Smooth muscle cell (in vitro differentiated cells): ENCODE data around the gene PRKCH. TPM values are rescaled to one million over a fixed set of nuclear protein-coding genes. Genes with fewer than 3 reads are reported as not detected.

Experiments
- DNase-seq: peaks from one replicate; lab custom pipeline; 2025; ENCODE audit not compliant: unreplicated experiment; lab: John Stamatoyannopoulos, UW
- H2AFZ ChIP-seq: fragments of 200-600 bp; sonication (generic); 2 replicates; pipeline ENCODE4 v1.6.0; 2016; ENCODE audit warnings: antibody characterized with exemption, low read depth, mild to moderate bottlenecking
- H3F3A ChIP-seq: fragments of 200-600 bp; sonication (generic); 2 replicates; pipeline ENCODE4 v1.6.0; 2017; ENCODE audit warnings: antibody characterized with exemption, low read depth
- H3K27ac ChIP-seq: fragments of 200-600 bp; sonication (generic); 2 replicates; pipeline ENCODE4 v1.5.1; 2016; ENCODE audit warnings: low read depth, mild to moderate bottlenecking
- H3K27me3 ChIP-seq: fragments of 200-600 bp; sonication (generic); 2 replicates; pipeline ENCODE4 v1.6.1; 2016; ENCODE audit warnings: low read depth, mild to moderate bottlenecking
- H3K36me3 ChIP-seq: fragments of 200-600 bp; sonication (generic); 2 replicates; pipeline ENCODE4 v1.5.1; 2016; ENCODE audit warnings: low read depth
- H3K4me1 ChIP-seq: fragments of 200-600 bp; sonication (generic); 2 replicates; pipeline ENCODE4 v1.5.1; 2016; ENCODE audit warnings: low read depth
- H3K4me2 ChIP-seq: fragments of 200-600 bp; sonication (generic); 2 replicates; pipeline ENCODE4 v1.6.0; 2016; ENCODE audit warnings: mild to moderate bottlenecking
- H3K4me3 ChIP-seq: fragments of 200-600 bp; sonication (generic); 2 replicates; pipeline ENCODE4 v1.5.1; 2016; ENCODE audit warnings: mild to moderate bottlenecking
- H3K79me2 ChIP-seq: fragments of 200-600 bp; sonication (generic); 2 replicates; pipeline ENCODE4 v1.6.0; 2016; ENCODE audit warnings: low read depth, mild to moderate bottlenecking
- H3K9ac ChIP-seq: fragments of 200-600 bp; sonication (generic); 2 replicates; pipeline ENCODE4 v1.6.0; 2016; ENCODE audit warnings: low read depth
- H3K9me3 ChIP-seq: fragments of 200-600 bp; sonication (generic); replicated peaks from 2 replicates; pipeline ENCODE4 v1.5.1; 2016; ENCODE audit warnings: low read depth
- H4K20me1 ChIP-seq: fragments of 200-600 bp; sonication (generic); 2 replicates; pipeline ENCODE4 v1.6.0; 2016; ENCODE audit warnings: low read depth
- WGBS: methylation state at CpG from one replicate; pipeline ENCODE4 v1.1.7; 2016; ENCODE audit warnings: low lambda C conversion rate; 5-methylcytosine and 5-hydroxymethylcytosine counted together
- polyA plus RNA-seq: library from polyadenylated mRNA; unstranded; fragments of >200 nt; fragmentation: Nextera tagmentation; extraction: Ambion mirVana; gene quantifications from 2 replicates; pipeline ENCODE4 v1.2.1, GENCODE V29; 2016
- total RNA-seq: library from RNA; depleted of rRNA; stranded (reverse); fragments of >200 nt; gene quantifications from 2 replicates; pipeline ENCODE4 v1.2.3, GENCODE V29; 2014
- TF ChIP-seq, protein P1 (sequence below): fragments of 200-600 bp; sonication (generic); IDR thresholded peaks from 2 replicates; pipeline ENCODE4 v1.5.1; 2017; ENCODE audit warnings: borderline replicate concordance, mild to moderate bottlenecking, antibody characterized with exemption; ENCODE audit not compliant: insufficient read depth, poor library complexity, severe bottlenecking

The PRKCH gene
- total and polyA plus RNA-seq, 2 experiments from 2014 or later: 1.5 to 7.6 TPM

DNA sequence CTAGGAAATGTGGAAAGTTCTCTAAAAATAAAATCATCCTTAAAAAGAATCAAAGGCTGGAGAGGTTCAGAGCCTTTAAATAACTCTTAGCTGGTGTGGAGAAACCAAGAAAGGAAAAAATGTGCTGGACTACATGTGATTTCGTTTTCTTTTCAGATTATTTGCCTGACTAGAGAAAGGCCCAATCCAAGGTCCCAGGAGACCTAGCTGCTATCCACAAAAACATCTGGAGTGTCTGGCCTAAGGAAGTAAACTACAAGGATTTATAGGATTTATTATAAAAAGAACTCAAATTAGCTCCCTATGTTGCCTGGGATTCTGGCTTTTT lies 39.5 kb upstream of the PRKCH start:
- H3K79me2 ChIP-seq: peaks cover 4% of the 10 kb centered on the region
- TF ChIP-seq, protein P1, sequence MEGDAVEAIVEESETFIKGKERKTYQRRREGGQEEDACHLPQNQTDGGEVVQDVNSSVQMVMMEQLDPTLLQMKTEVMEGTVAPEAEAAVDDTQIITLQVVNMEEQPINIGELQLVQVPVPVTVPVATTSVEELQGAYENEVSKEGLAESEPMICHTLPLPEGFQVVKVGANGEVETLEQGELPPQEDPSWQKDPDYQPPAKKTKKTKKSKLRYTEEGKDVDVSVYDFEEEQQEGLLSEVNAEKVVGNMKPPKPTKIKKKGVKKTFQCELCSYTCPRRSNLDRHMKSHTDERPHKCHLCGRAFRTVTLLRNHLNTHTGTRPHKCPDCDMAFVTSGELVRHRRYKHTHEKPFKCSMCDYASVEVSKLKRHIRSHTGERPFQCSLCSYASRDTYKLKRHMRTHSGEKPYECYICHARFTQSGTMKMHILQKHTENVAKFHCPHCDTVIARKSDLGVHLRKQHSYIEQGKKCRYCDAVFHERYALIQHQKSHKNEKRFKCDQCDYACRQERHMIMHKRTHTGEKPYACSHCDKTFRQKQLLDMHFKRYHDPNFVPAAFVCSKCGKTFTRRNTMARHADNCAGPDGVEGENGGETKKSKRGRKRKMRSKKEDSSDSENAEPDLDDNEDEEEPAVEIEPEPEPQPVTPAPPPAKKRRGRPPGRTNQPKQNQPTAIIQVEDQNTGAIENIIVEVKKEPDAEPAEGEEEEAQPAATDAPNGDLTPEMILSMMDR: no peak
- WGBS: 73% methylated on average over 1 of the region's 1 CpG
- no peak overlapping the region for H3K27ac ChIP-seq
- H2AFZ ChIP-seq: no peak overlapping the region
- no peak for DNase-seq
- H3K9me3 ChIP-seq: no peaks in the 10 kb centered on the region
- H4K20me1 ChIP-seq: no peaks in the 10 kb centered on the region
- no peaks in the 10 kb centered on the region for H3K36me3 ChIP-seq
- H3K9ac ChIP-seq: no peak overlapping the region
- H3K4me2 ChIP-seq: no peak overlapping the region
- peak overlapping the region; percentile 57 for H3K4me3 ChIP-seq
- peaks cover 3% of the 10 kb centered on the region for H3K4me1 ChIP-seq
- H3F3A ChIP-seq: no peaks in the 10 kb centered on the region
- H3K27me3 ChIP-seq: peaks cover 66% of the 10 kb centered on the region

DNA sequence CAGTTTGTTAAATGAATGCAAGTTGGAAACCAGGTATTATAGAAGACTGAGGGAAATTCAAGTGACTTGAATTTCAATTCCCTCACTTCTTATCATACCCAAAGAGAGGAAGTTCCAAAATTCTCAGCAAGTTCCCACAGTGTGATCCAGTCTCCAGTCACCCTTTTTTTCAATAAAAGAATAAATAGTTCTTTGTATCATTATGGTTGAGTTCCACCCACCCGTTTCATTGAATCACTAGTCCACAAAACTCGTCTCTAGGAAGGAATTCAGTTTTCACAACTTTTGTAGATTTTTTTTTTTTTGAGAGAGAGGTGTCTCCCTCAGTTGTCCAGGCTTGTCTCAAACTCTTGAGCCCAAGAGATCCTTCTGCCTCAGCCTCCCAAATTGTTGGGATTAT lies 38.6 kb upstream of the PRKCH start:
- Histone ChIP-seq H3K9ac (no peak overlapping the region), H3K27me3 (peaks cover 61% of the 10 kb centered on the region), H4K20me1 (no peaks in the 10 kb centered on the region), H3K4me3 (no peak overlapping the region), H2AFZ (no peak overlapping the region), H3K79me2 (peaks cover 4% of the 10 kb centered on the region), H3F3A (no peaks in the 10 kb centered on the region), H3K36me3 (no peaks in the 10 kb centered on the region), H3K4me1 (peaks cover 3% of the 10 kb centered on the region), H3K4me2 (no peak overlapping the region), H3K27ac (no peak overlapping the region), H3K9me3 (no peaks in the 10 kb centered on the region)
- TF ChIP-seq, protein P1: no peak
- WGBS: 83% methylated on average over 2 of the region's 2 CpGs
- no peak for DNase-seq

DNA sequence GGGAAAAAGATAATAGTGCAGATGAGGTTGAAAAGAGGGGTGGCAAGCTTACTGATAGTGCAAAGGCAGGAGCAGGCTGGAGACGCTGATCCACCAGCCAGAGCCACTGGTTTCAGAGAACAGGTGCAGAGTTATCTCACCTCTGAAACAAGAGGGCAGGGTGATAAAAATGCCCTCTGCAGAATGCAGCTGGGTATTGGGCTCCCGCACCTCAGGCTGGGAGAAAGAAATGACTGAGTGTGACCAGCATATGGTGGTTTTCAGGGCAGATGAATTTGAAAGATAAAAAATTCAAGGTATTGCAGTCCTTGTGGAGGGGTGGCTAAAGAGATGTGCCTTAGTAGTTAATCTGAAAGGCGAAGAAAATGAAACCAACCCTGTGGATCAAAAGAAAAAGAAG lies 37.4 kb upstream of the PRKCH start:
- H3F3A ChIP-seq: no peaks in the 10 kb centered on the region
- peaks cover 3% of the 10 kb centered on the region for H3K4me1 ChIP-seq
- TF ChIP-seq, protein P1: no peak
- H3K27ac ChIP-seq: no peak overlapping the region
- H4K20me1 ChIP-seq: no peaks in the 10 kb centered on the region
- WGBS: 89% methylated on average over 3 of the region's 3 CpGs
- H3K4me3 ChIP-seq: no peak overlapping the region
- H3K4me2 ChIP-seq: no peak overlapping the region
- peaks cover 49% of the 10 kb centered on the region for H3K27me3 ChIP-seq
- no peak for DNase-seq
- no peaks in the 10 kb centered on the region for H3K79me2 ChIP-seq
- no peak overlapping the region for H2AFZ ChIP-seq
- H3K9me3 ChIP-seq: no peaks in the 10 kb centered on the region
- H3K36me3 ChIP-seq: no peaks in the 10 kb centered on the region
- no peak overlapping the region for H3K9ac ChIP-seq

DNA sequence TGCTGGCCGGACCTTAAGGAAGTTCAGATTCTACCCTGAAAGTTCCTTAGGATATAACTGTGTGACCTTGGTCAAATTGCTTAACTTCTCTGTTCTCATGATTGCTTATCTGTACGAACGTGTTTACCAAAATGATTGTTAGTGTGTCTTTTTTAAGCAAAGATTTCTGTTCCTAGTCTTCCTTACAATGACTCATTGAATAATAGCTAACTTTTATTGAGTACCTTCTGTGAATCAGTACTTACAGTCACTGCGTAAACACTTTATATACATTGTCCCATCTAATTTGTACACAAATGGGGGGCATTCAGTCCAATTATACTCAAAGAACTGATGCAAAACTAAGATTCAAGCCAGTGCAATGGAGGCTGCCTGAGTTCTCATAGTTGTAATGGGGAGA lies 36.0 kb upstream of the PRKCH start:
- no peak overlapping the region for H2AFZ ChIP-seq
- 82% methylated on average over 4 of the region's 4 CpGs for WGBS
- TF ChIP-seq, protein P1: no peak
- H3K9me3 ChIP-seq: no peaks in the 10 kb centered on the region
- peaks cover 35% of the 10 kb centered on the region for H3K27me3 ChIP-seq
- no peaks in the 10 kb centered on the region for H3K36me3 ChIP-seq
- no peaks in the 10 kb centered on the region for H3K79me2 ChIP-seq
- H3F3A ChIP-seq: no peaks in the 10 kb centered on the region
- no peak overlapping the region for H3K4me2 ChIP-seq
- H3K4me3 ChIP-seq: no peak overlapping the region
- no peaks in the 10 kb centered on the region for H4K20me1 ChIP-seq
- no peak for DNase-seq
- H3K27ac ChIP-seq: no peak overlapping the region
- peaks cover 3% of the 10 kb centered on the region for H3K4me1 ChIP-seq
- no peak overlapping the region for H3K9ac ChIP-seq
